ES-I3 (cell line): ENCODE data around the gene SLC8A1.

ENCODE experiments used
- H3K36me3 ChIP-seq: 2 replicates; pipeline ENCODE4 v1.6.1; 2013; ENCODE audit warnings: mild to moderate bottlenecking, low read length, control low read depth, moderate library complexity; ENCODE audit not compliant: insufficient read depth
- H3K4me1 ChIP-seq: 2 replicates; pipeline ENCODE4 v1.6.1; 2013; ENCODE audit warnings: mild to moderate bottlenecking, control low read depth, low read length; ENCODE audit not compliant: insufficient read depth
- H3K9ac ChIP-seq: 2 replicates; pipeline ENCODE4 v1.6.1; 2013; ENCODE audit warnings: low read depth, mild to moderate bottlenecking, low read length, moderate library complexity
- H3K9me3 ChIP-seq: 2 replicates; pipeline ENCODE4 v1.6.1; 2013; ENCODE audit warnings: mild to moderate bottlenecking, low read length, moderate library complexity; ENCODE audit not compliant: control insufficient read depth, insufficient read depth

SLC8A1 gene

DNA sequence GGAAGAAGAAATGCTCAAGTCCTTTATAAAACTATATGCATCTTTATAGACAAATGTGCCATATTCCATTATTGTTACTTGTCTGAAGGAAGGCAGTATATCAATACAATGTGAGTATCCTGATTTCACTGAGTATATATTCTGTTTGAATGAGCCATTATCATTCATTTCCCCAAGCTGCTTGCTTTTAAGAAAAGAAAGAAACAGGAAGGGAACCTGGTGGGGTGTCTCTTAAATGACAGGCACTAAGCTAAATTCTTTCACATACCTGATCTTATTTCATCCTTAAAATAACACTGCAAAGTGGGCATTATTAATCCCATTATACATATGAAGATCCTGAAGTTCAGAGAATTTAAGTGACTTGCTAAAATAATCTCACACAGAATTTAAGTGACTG is 307.9 kb downstream of the SLC8A1 start:
- Histone ChIP-seq H3K9ac (no peak overlapping the region), H3K9me3 (no peaks in the 10 kb centered on the region), H3K4me1 (peaks cover 10% of the 10 kb centered on the region), H3K36me3 (no peaks in the 10 kb centered on the region)

DNA sequence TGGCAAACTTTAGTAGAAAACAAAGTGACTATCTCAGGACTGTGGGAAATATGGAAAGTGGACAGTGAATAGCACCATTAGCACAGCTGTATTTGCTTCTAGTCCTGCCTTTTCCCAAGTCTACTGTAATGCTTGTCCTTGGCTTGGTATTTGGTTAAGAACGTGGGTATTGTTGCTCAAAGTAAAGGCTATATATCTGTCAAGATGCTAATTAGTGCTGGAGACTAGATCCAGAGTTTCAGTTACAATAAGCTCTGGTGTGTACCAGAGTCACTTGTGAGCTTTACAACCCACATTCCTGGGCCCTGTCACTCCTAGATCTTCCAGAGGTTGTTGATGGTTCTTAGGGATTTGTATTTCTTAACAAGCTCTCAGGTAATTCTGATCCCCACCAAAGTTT is 313.6 kb downstream of the SLC8A1 start:
- Histone ChIP-seq H3K36me3 (no peaks in the 10 kb centered on the region), H3K9me3 (no peaks in the 10 kb centered on the region), H3K4me1 (peaks cover 4% of the 10 kb centered on the region; the same call in 1 of the 2 replicates), H3K9ac (no peak overlapping the region)

DNA sequence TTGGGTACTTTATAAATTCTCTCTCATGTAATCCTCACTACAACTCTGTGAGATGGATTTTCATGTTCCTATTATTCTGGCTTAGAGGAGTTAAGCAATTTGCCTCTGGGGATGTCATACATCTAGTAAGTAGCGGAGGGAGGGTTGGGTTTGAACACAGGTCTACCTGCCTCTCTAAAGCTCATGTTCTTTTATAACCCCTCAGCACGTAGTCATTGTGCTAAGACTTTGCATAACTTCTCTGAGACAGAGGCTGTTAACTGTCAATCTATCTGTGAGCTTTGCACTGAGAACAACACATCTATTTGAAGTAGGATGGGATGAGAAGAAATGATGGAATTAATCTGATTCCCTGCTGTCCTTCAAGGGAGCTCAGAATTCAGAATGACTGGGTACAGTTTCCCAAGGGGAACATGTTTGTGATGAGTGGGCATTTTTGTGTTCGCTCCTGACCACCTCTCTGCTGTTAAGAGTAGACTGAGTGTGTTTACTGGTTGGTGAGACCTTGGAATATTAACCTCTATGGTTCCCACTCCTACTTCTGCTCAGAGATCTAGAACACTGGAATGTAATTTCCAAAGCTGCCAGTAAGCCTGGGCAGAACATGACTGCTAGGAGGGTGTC is 320.7 kb downstream of the SLC8A1 start:
- Histone ChIP-seq H3K36me3 (no peaks in the 10 kb centered on the region), H3K4me1 (no peaks in the 10 kb centered on the region), H3K9me3 (no peaks in the 10 kb centered on the region), H3K9ac (no peak overlapping the region)

DNA sequence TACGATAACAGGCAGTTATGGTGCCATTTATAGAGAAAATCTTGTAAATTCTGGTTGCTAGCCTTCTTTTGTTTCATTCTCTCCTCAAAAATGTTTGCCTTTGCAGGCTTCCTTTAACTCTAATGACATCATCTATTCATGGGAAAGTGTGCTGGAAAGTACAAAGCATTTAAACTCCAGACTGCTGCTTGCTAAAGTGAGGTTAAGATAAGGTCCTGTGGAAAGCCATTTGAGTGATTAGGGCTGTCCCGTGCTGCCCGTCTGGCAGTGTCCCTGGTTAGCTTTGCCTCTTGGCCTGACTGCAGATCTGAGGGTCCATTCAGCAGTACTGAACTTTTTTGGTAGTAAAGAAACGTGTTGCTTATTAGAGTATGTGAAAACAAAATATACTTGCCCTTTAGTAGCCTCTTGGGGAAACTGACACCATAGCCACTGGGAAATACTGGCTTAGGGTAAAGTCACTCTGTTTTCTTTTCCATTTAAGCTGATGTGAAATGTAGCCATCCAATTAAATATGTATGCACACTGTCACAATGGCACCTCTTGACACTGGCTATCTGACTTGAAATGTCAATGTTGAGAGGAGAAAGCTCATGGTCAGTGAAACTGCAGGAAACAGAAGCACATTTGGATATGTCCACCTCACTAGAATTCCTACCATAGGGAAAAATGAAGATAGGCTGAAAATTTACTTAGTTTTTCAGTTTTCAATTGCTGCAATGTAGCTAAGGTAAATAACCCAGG is 321.5 kb downstream of the SLC8A1 start:
- Histone ChIP-seq H3K36me3 (no peaks in the 10 kb centered on the region), H3K4me1 (no peaks in the 10 kb centered on the region), H3K9me3 (no peaks in the 10 kb centered on the region), H3K9ac (no peak overlapping the region)

DNA sequence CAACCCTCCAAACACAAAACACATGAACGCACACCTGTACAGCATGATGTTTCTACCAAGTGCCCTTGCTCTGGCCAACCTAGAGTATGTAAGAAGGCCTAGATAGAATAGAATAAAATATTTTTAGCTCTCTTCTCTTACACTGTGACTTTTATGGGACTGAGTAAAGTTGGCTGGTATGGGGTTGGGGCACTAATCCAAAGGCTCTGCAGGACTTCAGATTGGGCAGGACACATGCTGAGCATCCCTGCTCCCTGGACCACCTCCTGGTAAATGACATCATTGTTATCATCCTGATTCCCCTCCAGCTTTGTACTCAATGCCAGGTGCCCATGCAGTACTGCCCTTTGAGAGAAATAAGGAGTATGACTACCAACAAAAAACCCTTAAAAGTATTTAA is 322.2 kb downstream of the SLC8A1 start:
- Histone ChIP-seq H3K9ac (no peak overlapping the region), H3K4me1 (no peaks in the 10 kb centered on the region), H3K9me3 (no peaks in the 10 kb centered on the region), H3K36me3 (no peaks in the 10 kb centered on the region)

DNA sequence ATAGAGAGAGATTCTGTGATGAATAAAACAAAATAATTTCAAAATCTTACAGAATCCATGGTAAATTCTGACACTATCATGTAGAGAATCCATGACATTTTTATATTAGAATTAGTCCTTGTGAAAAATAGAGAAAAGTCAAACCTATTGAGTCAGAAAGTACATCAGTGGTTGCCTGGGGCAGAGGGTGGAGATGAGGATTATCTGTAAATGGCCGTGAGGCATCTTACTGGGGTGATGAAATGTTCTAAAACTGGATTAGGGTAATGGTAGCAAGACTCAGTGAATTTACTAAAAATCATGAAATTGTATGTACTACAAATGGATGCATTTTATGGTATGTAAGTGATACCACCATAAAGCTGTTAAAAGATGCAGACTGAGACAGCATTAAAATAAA is 323.1 kb downstream of the SLC8A1 start:
- no peak overlapping the region for H3K9ac ChIP-seq
- no peaks in the 10 kb centered on the region for H3K9me3 ChIP-seq

DNA sequence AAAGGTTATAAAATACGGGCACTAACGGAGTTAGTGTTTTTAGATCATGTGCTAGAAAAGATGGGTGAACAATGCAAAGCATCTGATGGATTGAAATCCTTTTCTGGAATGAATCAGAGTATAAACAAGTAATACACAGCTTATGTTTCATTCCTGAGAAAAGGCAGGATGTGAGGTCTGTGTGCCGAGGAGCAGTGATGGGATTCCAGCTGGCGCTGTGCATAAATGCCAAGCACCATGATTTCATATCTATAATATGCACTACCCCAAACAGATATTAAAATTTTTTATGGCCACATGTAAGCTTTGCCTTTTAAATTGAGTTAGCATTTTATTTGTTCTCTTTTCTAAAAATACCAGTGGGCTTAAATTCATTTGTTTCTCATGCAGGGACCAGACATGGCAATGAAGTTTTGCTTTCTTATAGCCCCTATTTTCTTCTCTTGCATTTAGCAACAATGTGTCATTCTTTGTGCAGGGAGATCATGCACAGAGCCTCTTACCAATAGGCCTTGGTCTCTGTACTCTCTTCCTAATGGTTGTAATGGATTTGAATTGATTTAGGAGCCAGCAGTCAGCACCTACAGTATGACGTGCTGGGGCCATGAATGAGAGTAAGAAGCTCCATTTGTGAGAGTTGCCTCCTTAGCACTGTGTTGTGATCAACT is 323.9 kb downstream of the SLC8A1 start:
- Histone ChIP-seq H3K36me3 (no peaks in the 10 kb centered on the region), H3K4me1 (no peaks in the 10 kb centered on the region), H3K9ac (no peak overlapping the region), H3K9me3 (no peaks in the 10 kb centered on the region)

More for the DNA sequence above, 323.1 kb downstream of the SLC8A1 start:
- no peaks in the 10 kb centered on the region for H3K36me3 ChIP-seq
- no peaks in the 10 kb centered on the region for H3K4me1 ChIP-seq

DNA sequence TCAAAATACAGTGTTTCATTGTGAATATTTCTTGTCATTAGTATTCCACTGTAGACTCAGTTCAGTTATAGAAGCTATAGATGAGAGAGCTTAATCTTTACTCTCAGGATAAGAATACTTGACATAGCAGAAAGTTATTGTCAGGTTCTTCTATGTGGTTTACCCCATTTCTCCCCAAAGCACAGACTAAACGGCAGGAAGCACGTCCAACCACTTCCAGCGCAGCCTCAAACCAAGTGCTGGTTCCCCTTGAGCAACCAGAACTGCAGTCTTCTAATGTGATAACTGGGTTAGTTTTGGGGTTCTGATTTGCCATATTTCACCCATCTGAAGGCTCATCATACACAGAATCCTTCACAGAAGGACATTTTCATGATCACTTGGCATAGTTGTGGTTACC is 324.7 kb downstream of the SLC8A1 start:
- Histone ChIP-seq H3K9ac (no peak overlapping the region), H3K36me3 (no peaks in the 10 kb centered on the region), H3K4me1 (no peaks in the 10 kb centered on the region), H3K9me3 (no peaks in the 10 kb centered on the region)

DNA sequence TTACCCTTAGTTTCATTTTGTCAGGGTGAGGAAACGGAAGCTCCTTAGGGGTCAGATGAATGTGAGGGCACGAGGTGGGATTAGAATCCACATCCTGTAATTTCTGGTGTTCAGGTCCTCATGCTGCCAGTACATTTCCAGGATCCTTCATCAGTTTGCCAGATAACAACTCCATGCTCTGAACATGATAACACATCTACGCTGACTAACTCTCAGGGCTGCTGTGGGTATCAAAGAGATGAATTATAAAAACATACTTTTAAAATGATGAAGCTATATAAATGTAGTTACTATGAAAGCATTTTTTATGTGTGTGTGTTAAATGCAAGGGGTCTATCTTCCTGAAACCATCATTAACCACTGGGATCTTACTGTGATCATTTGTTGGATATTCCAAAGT is 325.9 kb downstream of the SLC8A1 start:
- H3K4me1 ChIP-seq = no peaks in the 10 kb centered on the region
- no peak overlapping the region for H3K9ac ChIP-seq
- no peaks in the 10 kb centered on the region for H3K36me3 ChIP-seq
- H3K9me3 ChIP-seq = no peaks in the 10 kb centered on the region

DNA sequence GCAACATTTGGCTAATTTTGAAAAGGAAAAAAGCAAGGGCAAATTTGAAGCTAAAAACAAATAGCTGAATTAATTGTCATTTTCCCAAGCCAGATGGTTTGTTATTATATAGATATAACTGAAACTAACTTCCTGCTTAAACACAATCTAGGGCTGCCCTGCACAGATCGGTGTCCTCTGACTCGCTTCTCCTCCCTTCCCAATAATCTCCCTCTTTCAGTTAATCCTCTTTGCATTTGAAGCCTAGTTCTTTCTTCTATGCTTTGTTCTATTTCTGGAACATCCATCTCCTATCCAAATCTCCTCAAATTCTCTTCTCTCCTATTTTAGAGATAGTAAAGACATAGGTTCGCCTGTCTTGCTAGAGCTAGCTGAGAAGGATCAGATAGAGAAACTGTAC is 328.1 kb downstream of the SLC8A1 start:
- Histone ChIP-seq H3K9me3 (no peaks in the 10 kb centered on the region), H3K9ac (no peak overlapping the region), H3K36me3 (no peaks in the 10 kb centered on the region), H3K4me1 (no peaks in the 10 kb centered on the region)

DNA sequence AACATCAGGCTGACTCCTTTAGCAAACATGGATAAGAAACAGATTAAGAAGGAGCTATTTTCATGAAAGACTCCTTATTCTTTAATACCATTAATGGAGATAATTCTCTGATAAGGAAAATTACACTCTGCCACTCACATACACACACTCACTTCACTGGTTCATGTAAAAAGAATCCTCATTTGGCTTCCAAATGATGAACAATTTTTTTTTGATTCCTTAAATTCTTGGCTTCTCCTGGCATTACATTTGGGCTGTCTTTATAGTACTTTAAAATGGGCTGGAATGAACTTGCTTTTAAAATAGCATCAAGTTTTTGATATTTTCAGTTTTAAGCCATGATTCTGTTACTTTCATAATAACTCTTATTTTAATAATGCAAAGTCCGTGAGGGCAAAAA is 328.6 kb downstream of the SLC8A1 start:
- no peaks in the 10 kb centered on the region for H3K4me1 ChIP-seq
- no peaks in the 10 kb centered on the region for H3K36me3 ChIP-seq
- no peak overlapping the region for H3K9ac ChIP-seq
- no peaks in the 10 kb centered on the region for H3K9me3 ChIP-seq

DNA sequence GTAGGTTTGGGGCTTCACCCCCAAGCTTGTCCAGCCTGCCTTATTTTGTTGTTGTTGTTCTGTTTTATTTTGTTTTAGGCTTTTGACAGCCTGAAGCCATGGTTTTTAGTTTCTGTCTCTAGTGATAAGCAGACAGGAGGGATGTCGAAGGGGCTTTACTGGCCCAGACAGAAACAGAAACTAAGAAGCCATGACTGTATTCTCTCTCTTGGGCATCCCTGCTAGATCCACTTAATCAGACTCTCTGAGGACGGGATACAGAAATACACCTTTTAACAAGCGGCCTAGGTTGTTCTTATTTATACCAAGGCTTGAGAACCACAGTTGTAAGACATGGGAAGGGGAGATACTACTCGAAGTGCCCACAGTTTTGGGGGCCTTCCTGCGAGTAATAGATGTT is 330.9 kb downstream of the SLC8A1 start:
- Histone ChIP-seq H3K9ac (no peak overlapping the region), H3K9me3 (no peaks in the 10 kb centered on the region), H3K36me3 (no peaks in the 10 kb centered on the region), H3K4me1 (no peaks in the 10 kb centered on the region)

DNA sequence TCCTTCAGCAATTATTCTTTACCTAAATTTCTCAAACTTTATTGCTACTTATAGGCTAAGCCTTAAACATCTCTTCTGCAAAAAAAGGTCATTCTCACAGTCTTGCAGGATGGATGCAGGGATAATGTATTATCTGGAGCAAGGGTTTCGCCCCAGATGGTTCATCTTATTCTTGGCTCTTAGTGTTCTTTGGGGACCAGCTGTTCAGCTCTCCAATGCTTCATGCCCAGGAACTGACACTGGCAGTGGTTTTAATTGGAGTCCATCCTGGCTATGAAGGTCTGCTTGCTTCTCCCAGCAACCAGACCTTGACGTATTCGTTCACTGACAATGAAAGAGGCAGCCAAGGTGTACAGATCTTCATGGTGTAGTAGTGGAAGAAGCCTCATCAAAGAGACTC is 331.9 kb downstream of the SLC8A1 start:
- H3K9me3 ChIP-seq = no peaks in the 10 kb centered on the region
- no peaks in the 10 kb centered on the region for H3K36me3 ChIP-seq
- H3K9ac ChIP-seq = no peak overlapping the region
- H3K4me1 ChIP-seq = no peaks in the 10 kb centered on the region

DNA sequence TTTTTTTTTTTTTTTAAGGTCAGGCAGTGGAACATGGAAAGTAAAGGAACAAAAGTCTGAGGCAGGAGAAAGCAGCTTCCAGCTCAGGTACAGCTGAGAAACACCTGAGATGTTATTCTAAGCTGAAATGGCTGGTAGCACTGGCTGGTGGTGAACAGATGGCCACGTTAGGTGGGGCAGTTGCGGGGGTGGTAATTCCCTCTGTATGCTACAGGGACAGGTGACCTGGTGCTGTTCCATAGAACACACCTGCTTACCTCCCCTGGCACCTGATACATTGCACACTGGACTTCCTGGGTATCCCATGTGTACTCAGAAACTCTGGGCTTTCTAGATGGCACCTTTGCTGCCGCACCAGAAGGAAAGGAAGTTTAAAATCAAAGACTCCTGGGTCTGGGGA is 333.3 kb downstream of the SLC8A1 start:
- Histone ChIP-seq H3K9ac (no peak overlapping the region), H3K4me1 (no peaks in the 10 kb centered on the region)

DNA sequence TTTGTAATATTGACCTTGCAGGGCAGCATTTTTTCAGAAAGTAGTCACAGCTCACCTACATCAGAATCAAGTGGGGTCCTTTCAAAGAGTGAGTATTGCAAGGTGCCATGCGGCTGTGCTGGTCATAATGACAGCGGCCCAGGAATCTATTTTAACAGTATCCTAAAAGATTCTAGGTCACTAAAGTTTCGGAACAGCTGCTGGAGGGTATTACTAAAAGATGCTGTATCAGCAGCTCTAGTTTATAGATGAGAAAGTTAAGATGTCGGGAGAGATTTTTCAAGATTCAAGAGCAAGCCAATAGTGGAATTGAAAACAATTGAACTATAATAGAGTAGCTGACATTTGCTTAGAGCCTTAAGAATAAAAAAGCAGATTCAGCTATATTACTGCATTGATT is 336.0 kb downstream of the SLC8A1 start:
- H3K9me3 ChIP-seq = no peaks in the 10 kb centered on the region
- H3K36me3 ChIP-seq = no peaks in the 10 kb centered on the region
- H3K9ac ChIP-seq = no peak overlapping the region
- no peaks in the 10 kb centered on the region for H3K4me1 ChIP-seq

More for the DNA sequence above, 333.3 kb downstream of the SLC8A1 start:
- Histone ChIP-seq H3K36me3 (no peaks in the 10 kb centered on the region), H3K9me3 (no peaks in the 10 kb centered on the region)
